ENCODE data around the gene CDK7. TPM values are rescaled to one million over a fixed set of nuclear protein-coding genes. Genes with fewer than 3 reads are reported as not detected.

The CDK7 gene
- total RNA-seq, 6 experiments from 2014 or later, result 6.0 to 10.0 (median 8.1) TPM

- ATAC-seq (no peak), DNase-seq (no peak)
- intact Hi-C loops (cut with DNase I), result no loop called here
- H3K9me3 ChIP-seq, result no peaks in the 10 kb centered on the region
- TF ChIP-seq CTCF (IDR thresholded peaks at IDR 0.05) (no peak), POLR2A (IDR thresholded peaks at IDR 0.05) (no peak)
- no peaks in the 10 kb centered on the region for H3K4me1 ChIP-seq
- H3K27me3 ChIP-seq, result no peaks in the 10 kb centered on the region
- 66% methylated on average over 5 of the region's 5 CpGs for WGBS (ENCODE audit: insufficient coverage, low coverage, low lambda C conversion rate, missing lambda C conversion rate)
- no peak overlapping the region for H3K4me3 ChIP-seq
- H3K27ac ChIP-seq, result no peak overlapping the region
- H3K36me3 ChIP-seq, result peaks cover 0 to 23% (median 6%) of the 10 kb centered on the region in 4 donors
These were observed 77.9 kb downstream of the CDK7 start for GRCh38 chr5:69312459-69313160.

GRCh38 chr5:69313428-69313827 is 78.7 kb downstream of the CDK7 start:
- 97% methylated on average over 7 of the region's 9 CpGs for WGBS (ENCODE audit: insufficient coverage, low coverage, low lambda C conversion rate, missing lambda C conversion rate)
- Histone ChIP-seq H3K4me1 (no peaks in the 10 kb centered on the region), H3K27ac (no peak overlapping the region), H3K4me3 (no peak overlapping the region), H3K27me3 (no peaks in the 10 kb centered on the region), H3K9me3 (no peaks in the 10 kb centered on the region), H3K36me3 (peaks cover 0 to 23% (median 5%) of the 10 kb centered on the region in 4 donors)
- intact Hi-C loops (cut with DNase I), result no loop called here
- TF ChIP-seq CTCF (IDR thresholded peaks at IDR 0.05), result no peak
- TF ChIP-seq POLR2A (IDR thresholded peaks at IDR 0.05), result no peak
- no peak for ATAC-seq
- DNase-seq, result no peak

- Histone ChIP-seq H3K27ac (no peak overlapping the region), H3K4me1 (no peaks in the 10 kb centered on the region), H3K36me3 (peaks cover 0 to 33% (median 2%) of the 10 kb centered on the region in 4 donors), H3K9me3 (no peaks in the 10 kb centered on the region), H3K4me3 (no peak overlapping the region), H3K27me3 (no peaks in the 10 kb centered on the region)
- intact Hi-C loops (cut with DNase I), result no loop called here
- no peak for DNase-seq
- TF ChIP-seq CTCF (IDR thresholded peaks at IDR 0.05), result no peak
- WGBS (ENCODE audit: insufficient coverage, low coverage, low lambda C conversion rate, missing lambda C conversion rate), result 94% methylated on average over 1 of the region's 1 CpG
- no peak for ATAC-seq
These were observed 81.3 kb downstream of the CDK7 start for GRCh38 chr5:69315972-69316371.

- Histone ChIP-seq H3K27ac (no peak overlapping the region), H3K4me3 (no peak overlapping the region), H3K27me3 (no peaks in the 10 kb centered on the region), H3K36me3 (peaks cover 0 to 31% (median 3%) of the 10 kb centered on the region in 4 donors), H3K4me1 (no peaks in the 10 kb centered on the region), H3K9me3 (no peaks in the 10 kb centered on the region)
- DNase-seq (no peak), ATAC-seq (peak in 1 of 4 donors; percentile 29)
- intact Hi-C loops (cut with DNase I), result no loop called here
- 47% methylated on average over 4 of the region's 4 CpGs for whole genome bisulfite sequencing (ENCODE audit: insufficient coverage, low coverage, low lambda C conversion rate, missing lambda C conversion rate)
- TF ChIP-seq POLR2A (IDR thresholded peaks at IDR 0.05), result no peak
- no peak for TF ChIP-seq CTCF (IDR thresholded peaks at IDR 0.05)
These were observed 82.7 kb downstream of the CDK7 start for GRCh38 chr5:69317391-69317790.
